HG03139 (cell line): ENCODE data around the gene FIGN.

Experiments
- ATAC-seq: cut with Tn5 transposase; IDR thresholded peaks from one replicate; pipeline ENCODE4 v1.9.1; 2021; ENCODE audit not compliant: unreplicated experiment

FIGN gene

DNA sequence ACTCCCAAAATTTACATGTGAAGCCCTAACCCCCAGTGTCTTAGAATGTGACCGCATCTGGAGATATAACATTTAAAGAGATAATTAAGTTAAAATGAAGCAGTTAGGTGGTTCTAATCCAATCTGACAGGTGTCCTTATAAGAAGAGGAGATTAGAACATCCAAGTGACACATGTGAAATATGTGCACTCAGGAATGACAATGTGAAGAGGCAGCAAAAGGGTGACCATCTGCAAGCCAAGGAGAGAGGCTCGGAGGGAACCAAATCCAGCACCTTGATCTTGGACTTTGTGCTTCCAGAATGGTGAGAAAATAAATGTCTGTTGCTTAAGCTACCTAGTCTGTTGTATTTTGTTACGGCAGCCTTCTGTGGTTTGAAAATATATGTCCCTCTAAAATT is 165.4 kb downstream of the FIGN start:
- no peak for ATAC-seq

DNA sequence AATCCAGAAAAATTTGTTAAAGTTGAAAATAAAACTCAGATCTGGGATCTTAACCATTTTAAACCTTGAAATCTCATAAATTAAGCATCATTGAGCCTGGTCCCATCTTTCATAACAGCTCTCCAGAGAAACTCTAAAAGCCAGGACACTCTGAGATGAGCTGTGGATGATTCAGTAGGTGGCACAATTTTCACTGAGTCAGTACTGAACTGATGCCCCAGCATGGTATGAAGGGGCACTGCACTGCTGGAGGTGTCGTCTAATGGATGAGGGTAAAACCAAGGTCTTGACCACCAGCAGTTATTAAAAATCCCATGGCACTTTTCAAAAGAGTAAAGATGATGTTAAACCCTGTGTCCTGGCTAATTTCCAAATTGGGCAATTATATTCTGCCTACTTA is 170.6 kb downstream of the FIGN start:
- ATAC-seq: no peak

DNA sequence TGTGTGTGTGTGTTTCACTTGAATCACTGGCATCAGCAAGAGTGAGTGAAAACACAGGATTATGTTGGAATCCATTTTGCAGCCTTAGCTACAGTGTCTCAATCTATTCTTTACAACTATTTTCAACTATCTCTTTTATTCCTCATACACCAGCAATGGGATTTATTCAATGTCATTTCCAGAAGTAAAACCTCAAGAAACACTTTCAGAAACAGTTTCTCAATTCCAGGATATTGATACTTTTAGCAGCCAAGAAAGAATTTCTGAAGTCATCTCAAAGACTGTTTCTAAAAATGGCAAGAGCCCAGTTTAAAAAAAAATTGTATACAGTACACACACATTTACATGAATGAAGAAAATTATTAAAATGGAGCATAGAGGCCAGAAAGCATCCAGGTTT is 171.6 kb downstream of the FIGN start:
- no peak for ATAC-seq

DNA sequence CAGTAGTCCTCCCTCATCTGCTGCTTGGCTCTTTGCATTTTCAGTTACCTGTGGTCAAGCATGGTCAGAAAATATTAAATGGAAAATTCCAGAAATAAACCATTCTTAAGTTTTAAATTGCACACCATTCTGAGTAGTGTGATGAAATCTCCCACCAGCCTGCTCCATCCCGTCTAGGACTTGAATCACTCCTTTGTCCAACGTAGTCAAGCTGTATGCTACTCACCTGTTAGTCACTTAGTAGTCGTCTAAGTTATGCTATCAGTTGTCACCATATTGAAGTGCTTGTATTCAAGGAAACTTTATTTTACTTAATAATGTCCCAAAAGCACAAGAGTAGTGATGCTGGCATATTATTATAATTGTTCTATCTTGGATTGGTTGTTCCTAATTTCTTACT is 172.5 kb downstream of the FIGN start:
- no peak for ATAC-seq

DNA sequence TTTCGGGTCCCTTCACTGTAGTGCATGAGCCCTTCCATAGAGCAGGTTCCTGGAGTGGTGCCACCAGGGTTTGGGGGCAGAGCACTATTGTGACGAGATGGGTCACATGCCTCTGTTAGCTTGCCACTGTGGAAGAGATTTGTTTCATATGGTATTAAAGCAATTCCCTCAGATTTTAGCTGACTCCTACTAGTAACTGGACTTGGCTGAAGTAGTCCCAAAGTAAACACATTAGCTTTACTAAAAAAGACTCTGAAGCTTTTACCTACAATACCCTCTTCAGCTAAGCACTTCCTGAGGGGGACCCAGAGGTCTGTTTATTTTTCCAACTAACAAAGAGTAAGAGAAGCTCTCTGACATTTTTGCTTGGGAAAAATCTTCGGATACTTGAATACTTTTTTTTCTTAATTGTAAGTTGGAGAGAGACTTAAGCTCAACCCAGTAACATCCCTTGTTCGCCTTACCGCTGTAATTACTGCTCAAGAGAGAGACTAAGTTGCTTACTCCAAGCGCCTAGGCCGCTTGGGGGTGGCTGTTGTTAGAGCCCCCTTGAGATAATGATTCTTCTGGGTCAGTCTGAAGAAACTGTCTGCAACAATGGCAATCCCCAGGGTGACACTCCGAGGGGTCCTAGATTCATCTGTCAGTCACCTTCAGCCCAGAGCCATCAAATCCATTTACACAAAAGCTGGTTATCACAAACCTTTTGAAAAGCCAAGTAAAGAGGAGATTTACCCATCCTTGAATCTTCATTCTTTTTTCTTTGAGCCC is 177.4 kb downstream of the FIGN start:
- ATAC-seq: no peak

DNA sequence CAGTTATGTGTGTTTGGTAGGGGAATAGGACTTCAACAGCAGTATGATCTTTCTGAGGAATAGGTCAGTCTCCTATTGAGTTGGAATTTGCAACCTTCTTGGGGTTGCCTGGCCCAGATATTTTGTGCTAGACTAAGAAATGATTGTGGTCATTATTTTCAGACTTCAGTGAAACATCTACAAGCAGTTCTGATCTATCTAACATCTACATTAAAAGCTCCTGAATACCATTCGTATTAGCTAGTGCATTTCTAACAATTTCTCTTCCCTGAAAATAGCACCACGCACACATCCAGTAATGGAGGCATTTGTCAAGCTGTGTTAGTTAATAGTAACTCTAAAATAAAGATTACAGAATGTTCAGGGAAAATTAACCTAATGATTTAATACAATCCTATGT is 179.3 kb downstream of the FIGN start:
- ATAC-seq: no peak

DNA sequence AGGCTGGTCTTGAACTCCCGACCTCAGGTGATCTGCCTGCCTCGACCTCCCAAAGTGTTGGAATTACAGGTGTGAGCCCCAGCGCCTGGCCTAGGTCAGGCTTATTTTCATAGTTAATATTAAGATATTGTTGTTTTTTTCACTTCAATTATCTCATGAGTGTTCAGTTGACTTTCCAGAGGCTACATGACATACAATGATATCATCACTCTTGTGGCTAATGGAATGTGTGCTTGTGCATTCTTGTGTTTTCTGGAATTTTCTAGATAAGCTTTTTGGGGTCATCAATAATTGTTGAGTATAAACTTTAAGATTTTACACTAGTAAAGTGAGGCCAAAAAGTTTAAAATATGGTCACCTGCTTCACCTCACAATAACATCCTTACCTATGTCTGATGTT is 180.9 kb downstream of the FIGN start:
- no peak for ATAC-seq

DNA sequence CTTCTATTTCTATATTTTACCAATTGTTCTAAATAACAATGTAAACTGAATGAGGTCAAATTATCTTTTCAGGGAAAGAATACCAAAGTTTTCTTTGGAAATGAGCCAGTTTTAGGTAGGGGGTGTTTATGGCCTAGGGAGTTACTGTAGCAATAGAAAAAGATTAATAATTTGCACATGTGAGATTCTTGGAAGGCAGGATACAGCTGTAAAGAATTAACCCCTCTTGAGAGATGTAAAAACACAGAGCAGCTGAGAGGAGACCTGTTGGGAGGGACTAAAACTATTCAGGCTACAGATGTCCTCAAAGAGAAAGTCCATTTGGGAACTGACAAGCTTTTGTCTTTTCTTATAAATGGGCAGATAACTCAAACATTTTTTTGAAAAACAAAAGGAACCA is 182.2 kb downstream of the FIGN start:
- no peak for ATAC-seq

DNA sequence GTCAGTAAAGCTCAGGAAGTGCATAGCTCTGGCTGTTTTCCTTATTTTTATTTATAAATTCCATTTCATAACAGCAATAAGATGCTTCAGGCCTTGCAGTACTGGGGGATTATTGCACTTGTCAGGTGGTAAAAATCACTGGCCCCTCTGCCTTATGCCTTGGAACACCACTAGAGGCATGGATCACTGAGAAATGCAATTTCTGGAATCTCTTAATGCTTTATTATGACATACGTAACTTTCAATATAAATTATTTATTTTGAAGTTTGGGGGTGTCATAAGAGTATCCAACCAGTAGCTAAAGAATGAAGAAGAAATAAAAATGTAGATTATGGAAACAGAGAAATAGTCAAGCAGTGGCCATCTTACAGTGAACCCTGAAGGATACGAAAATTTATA is 183.1 kb downstream of the FIGN start:
- no peak for ATAC-seq

DNA sequence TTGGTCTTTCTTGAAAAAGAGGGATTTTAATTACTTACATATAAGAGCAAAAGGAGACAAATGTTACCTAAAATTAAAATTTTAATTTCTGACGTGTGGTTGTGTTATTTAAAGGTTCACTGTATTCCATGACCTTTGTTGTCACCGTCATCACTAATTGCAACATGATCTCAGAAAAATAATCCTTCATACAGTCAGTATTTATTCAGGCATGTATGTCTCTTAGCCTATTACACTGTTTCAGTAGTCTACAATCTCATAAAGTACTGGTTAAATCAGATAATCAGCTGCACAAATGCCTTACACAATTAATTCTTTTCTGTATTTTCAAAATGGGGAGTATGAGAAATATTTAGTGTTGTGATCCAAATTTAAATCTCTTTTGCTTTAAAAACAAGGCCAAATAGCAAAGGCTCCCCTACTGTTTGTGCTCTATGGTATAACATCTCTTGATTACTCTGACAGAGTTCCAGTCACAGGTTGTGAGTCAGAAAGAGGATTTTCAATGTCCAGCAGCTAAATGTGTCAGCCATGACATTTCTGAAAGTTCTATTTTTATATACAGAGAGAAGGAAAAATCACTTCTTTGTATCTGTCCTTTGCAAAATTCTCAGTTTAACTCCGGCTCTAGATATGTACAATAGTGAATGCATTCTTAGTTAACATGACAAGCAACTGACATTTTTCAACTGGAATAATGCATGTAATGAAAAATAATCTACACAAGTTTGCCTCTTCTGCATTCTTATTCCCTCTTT is 184.0 kb downstream of the FIGN start:
- no peak for ATAC-seq

DNA sequence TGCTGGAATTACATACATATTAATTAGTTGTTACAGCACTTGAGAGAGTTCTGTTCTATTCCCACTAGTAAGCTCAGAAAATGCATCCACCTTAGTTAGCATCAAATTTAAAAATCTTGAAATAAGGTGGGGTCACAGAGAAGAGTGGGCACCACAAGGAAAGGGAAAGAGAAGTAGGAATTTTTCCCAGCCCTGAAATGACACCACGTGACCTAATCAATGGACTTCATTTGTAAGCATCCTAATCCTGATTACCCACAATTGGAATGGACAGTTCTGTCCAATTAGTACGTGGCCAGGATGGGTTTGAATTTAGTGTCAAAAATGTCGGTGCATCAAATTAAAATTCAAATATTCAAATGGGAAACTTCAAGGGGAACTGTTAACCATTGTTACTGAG is 186.8 kb downstream of the FIGN start:
- ATAC-seq: no peak
